SIG-M5 treated with dmso at 0.1 percent for 504 hours (cell line): Measurements from ENCODE around the gene C9.
"Not testable (repeated sequence)": the region's sequence is repeated elsewhere in the genome, so short reads cannot be mapped to it uniquely, and the experiment has no call there.

Source experiments
- DNase-seq: peaks from one replicate; lab custom pipeline; 2025; ENCODE audit not compliant: unreplicated experiment; lab: John Stamatoyannopoulos, UW

Gene C9

DNA sequence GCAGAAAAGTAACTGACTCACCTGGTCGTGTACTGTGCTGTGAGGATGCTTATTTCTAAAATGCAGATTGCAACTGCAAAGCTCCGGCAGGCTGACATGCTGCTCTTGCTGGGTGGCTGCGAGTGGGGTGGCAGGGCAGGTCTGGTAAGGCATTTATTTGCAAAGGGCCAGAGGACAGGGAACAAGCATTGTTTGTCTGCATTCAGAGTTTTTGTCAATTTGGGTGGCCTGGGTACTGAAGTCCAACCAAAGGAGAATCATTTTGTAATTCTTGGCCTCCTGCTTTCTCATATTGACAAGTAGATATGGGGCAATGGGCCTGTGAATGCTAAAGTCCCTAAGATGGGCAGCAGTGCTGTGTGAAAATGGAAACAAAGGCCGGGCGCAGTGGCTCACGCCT lies at the start of gene C9:
Gene C9 (minus strand): TSS at position 129 of the 400 bp plus-strand sequence. CDS start 31 bp downstream, at position 98.
- no peak for DNase-seq

DNA sequence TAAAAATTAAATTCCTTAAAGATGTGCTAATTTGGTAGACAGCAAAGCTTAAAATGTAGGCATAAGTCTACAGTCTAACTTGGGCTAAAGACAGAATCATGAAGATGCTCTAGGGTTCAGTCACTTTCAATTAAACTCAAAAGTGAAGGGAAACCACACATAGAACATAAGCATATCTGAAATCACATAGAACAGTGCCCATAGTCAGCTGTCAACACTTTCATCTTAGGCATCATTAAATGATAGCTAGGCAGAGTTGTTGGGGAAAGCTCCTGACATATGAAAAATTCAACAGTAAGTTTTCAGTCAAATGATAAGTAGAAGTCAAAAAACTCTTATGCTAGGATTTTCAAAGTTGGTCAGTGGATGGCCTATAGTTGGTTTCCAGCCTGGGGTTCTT lies 49.5 kb upstream of the C9 start:
- no peak for DNase-seq

- peak; percentile 3 for DNase-seq
These were observed 48.6 kb upstream of the C9 start for GRCh38 chr5:39412721-39413394.

DNA sequence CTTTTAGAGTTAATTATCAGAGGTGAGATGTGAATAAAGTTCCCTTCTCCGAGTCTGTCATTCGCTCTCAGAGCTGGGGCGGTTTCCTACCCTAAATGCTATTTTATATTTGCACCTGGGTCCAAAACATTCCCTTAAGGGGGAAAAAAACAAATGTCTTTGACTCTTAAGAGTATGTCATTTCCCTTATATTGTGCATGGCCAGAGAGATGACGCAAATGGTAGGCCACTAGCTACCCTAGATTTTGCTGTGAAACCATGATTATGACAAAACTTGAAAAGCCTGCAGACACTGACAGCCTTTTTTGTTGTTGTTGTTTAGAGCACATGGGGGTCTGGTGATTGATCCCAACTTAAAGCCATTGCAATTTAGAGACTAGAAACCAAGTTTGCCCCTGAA lies 47.7 kb upstream of the C9 start:
- DNase-seq = no peak

DNA sequence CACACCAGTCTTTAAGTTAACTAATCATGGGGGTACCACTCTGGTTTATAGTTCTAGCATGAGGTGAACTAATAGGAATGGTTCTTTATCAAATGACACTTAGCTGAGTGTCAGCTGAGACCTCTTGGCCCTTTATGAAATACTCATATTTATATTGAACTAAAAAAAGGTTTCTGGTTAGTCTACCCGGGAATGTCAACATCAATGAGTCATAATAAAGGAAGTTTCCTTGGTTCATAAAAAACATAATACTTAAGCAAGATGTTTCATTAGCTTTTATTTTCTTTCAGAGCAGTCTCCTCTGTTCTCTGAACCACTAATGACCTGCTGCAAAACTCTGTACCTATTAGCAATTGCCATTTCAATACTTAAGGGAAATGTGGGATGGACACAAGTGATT lies 46.8 kb upstream of the C9 start:
- DNase-seq = peak; percentile 41

DNA sequence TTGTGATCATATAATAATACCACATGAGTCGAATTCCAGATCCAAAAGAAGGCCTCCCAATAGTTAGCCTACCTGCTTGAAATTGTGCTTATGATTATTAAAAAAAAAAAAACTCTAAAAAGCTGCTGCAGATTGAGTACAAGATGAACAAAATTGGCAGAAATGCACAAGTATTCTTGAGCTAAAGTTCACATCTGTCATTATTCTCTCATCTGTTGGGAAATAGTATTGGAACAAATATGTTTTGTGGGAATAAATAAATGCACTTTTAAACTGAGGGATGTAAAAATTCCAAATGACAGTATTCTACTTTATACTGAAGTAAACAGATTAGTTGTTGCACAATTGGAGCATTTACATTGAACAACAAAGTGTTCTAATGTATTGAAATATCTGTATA lies 44.7 kb upstream of the C9 start:
- DNase-seq = no peak

DNA sequence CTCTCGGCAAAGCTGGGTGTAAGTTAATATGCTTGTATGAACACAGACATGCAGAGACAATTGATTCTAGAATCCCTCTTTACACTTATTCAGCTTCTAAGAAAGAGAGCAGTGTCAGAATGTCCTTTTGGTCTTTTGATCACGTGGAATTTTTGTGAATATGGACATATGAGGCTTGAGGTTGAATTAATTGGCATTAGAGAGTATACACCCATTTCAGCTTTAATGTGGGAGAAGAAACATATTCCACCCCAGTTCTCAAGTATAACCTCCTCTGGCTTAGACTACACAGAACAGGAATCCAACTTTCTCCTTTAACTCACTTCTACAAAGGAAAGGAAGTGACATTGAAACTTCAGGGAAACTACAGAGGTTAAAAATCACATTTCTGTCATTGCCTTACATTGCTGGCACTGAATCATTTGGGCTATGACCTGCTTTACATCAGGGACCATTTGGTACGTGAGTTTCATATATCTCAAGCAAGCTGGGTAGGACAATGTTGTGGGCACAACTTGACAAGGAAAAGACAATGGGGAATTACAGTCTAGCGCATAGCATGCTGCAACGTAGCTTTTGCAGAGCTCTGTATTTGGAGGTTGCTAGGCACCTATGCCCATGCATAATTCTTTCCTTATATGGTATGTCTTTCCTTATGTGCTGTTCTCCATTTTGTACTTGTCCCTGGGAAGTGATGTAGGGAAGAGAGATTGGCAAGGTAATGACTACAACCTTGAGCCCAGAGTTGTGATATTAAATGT lies 41.0 kb upstream of the C9 start:
- no peak for DNase-seq

DNA sequence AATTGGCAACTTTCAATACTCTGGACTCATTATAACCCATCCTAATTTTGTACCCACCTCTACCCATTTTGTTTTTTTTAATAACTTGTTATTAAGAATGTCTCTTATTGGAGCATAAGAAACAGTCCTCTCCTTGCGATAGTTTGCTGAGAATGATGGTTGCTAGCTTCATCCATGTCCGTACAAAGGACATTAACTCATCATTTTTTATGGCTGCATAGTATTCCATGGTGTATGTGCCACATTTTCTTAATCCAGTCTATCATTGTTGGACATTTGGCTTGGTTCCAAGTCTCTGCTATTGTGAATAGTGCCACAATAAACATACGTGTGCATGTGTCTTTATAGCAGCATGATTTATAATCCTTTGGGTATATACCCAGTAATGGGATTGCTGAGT lies 39.5 kb upstream of the C9 start:
- not testable (repeated sequence) for DNase-seq

DNA sequence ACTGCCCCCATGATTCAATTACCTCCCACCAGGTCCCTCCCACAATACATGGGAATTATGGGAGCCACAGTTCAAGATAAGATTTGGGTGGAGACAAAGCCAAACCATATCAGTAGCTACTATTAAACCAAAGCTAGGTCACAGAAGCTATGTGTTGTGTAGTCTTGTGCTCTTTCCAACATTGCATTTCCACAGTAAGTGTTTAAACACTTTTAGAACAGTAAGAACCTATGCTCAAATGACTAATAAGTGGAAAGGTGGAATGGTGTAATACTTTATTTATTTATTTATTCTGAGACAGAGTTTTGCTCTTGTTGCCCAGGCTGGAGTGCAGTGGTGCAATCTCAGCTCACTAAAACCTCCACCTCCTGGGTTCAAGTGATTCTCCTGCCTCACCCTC lies 37.8 kb upstream of the C9 start:
- not testable (repeated sequence) for DNase-seq

- no peak for DNase-seq
These were observed 36.7 kb upstream of the C9 start for GRCh38 chr5:39400713-39401578.

DNA sequence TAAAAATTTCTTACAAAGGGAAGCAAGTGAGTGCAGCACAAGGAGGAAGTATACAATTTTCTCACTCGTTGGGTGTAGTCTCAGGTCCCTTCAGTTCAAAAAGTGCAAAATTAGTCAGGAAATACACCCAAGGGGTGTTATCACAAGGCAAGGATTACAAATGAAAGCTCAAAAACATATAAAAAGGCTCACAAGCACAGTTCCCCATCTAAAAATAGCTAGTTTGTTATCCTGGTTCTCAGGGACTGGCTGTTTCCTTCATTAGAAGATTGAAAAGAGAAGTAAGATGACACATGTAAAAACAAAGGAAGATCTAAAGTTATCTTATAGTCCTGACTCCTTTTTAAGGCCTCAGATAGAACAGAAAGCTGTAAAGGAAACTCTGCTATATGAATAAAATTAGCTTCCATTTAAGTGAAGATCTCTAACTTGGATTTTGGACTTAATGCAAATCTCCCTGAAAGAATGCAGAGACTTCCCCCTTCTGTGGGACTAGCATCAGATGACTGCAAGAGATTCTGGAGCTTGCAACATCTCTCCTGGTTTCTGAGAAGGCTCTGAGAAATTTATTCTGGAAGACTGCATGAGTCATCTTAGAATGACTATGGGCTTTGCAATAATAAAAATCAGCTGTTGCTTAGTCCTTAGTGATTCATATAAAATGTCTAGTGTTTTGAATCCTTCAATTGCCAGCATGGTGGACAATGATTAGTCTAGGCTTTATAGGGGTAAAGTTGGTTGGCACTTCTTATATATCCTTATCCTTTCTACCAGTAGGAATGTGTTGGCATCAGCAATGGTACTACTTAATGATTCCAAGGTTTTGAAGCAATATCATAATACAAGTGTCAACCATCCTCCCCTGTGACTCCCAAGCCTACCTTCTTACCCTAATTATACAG lies 35.1 kb upstream of the C9 start:
- DNase-seq = peak; percentile 94

DNA sequence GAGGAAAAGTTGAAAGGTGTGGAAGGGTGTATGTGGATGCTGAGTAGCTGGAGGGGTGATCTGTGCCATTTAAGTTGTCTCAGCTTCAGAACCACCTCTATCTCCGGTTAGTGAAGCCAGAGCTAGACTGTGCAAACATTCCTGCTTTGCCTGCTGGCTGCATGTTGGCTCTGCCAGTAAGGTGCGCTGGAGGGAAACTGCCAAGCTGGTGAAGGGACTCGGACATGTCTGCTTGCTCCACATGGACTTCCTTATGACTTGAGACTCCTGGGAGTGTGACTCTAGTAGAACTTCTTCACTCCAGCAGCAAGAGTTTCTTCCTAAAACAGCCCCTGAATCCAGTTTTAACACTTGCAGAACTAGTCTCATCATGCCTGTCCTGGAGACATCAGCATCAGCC lies 32.5 kb upstream of the C9 start:
- no peak for DNase-seq

DNA sequence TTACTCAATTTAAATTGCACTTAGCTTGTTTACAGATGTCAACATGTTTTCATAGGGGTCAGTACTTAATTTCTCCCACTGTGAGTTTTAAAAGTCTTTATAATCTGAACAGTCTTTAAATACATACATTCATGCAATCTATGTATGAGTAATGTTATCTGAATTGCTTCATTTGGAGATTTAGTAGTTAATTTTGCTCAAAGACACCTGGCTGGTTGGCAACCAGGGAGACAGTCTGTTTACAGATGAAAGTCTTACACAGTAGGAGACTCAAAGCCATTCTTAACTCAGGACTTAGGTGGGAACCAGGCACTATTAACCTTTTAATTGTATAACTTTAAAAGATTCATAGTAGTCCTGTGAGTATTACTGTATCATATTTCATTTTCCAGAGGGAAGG lies 31.2 kb upstream of the C9 start:
- no peak for DNase-seq

GRCh38 chr5:39394946-39395345 lies 30.7 kb upstream of the C9 start:
- no peak for DNase-seq

- DNase-seq = no peak
These were observed 26.6 kb upstream of the C9 start for GRCh38 chr5:39390945-39391344.

DNA sequence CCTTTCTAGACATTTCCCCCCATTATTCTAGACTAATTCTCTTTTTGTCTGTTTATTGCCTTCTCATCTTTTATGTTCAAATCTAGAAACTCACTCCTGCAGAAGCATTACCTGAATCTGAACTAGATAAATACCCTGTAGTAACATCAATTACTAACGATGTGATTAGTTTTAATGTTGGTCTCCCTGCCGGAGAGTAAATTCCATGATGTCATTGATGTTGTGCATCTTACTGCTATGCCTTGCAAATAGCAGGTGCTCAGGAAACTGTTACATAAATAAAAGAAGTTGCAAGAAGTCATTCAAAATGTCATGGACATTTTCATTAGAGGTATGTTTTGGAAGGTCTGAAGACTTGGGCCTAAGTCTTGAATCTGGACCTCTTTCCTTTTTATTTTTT lies 23.0 kb upstream of the C9 start:
- no peak for DNase-seq

GRCh38 chr5:39384271-39384670 lies 20.0 kb upstream of the C9 start:
- no peak for DNase-seq

GRCh38 chr5:39381376-39381775 lies 17.1 kb upstream of the C9 start:
- no peak for DNase-seq

- no peak for DNase-seq
These were observed 15.4 kb upstream of the C9 start for GRCh38 chr5:39379693-39380092.

DNA sequence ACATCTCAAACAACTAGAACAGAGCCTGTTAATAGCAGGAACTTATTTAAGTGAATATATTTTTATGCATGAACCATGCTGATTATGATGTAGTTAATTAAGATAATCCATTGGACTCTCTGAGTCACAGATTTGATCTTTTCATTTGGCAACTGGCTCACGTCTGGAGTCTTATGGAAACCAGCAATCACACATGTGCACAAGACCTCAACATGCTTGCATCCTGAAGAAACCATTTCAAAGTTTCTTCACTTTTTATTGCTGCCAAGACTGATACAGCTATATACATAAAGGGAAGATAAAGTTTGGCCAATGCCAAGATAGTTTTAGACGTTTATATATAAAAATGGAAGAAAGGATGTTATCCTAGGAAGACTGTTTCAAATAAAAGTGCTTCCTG lies 13.3 kb upstream of the C9 start:
- no peak for DNase-seq

DNA sequence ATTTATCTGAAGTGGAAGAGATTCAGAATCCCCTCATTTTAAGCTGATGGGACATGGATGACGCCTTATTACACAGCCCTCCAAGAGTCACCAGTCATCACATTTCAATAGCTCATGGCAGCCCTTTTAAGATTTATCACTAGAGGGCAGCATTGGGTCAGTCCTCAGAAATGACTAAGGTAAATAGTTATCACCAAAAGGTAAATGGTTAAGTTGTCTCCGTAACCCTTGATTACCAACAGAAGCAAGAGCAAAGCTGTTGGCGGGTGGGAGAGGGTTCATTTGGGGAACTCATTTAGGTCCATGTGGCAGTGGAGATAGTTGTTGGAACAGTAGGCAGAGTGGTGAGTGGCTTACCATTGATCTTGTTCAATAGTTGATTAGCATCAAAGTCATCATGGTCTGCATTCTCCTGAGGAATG lies 12.0 kb upstream of the C9 start:
- peak; percentile 71 for DNase-seq
